ENCODE data around the gene NPHP3. TPM values are rescaled to one million over a fixed set of nuclear protein-coding genes. Genes with fewer than 3 reads are reported as not detected.
A peak's percentile ranks its signal among the peaks of the same experiment; 100 is the strongest.

The NPHP3 gene
- total RNA-seq, 1 donor from 2014 or later: 32.0 TPM

DNA sequence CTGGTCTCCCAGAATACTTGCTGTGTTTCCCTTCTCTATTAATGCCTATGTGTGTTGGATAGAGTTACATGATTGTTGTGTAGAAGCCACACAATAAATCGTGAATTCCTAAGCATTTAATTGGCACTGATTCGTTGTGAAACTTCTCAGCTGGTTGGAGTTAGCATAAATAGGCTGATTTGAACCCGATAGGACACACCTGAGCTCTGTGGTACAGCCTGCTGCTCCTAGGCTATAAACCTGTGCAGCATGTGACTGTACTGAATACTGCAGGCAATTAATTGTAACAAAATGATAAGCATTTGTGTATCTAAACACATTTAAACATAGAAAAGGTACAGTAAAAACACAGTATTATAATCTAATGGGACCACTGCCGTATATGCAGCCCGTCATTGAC, 67.5 kb downstream of the NPHP3 start:
- Histone ChIP-seq H3K9ac (ENCODE audit: low read length) (no peak overlapping the region), H2AFZ (ENCODE audit: low read depth, low read length) (no peak overlapping the region), H3K27ac (ENCODE audit: low read depth, low read length) (no peak overlapping the region), H3K27me3 (ENCODE audit: insufficient read depth, low read length) (no peaks in the 10 kb centered on the region), H3K4me3 (ENCODE audit: insufficient read depth, low read depth, low read length) (no peak overlapping the region), H4K20me1 (ENCODE audit: insufficient read depth, low read length) (no peaks in the 10 kb centered on the region), H3K79me2 (ENCODE audit: insufficient read depth, low read length) (peaks cover 21% of the 10 kb centered on the region), H3K36me3 (ENCODE audit: insufficient read depth, low read length) (no peaks in the 10 kb centered on the region), H3K9me3 (ENCODE audit: insufficient read depth, low read depth, low read length) (no peaks in the 10 kb centered on the region), H3K4me2 (ENCODE audit: low read length) (no peak overlapping the region), H3K4me1 (ENCODE audit: insufficient read depth, low read length) (peaks cover 4% of the 10 kb centered on the region)
- no peak overlapping the region for H3K27ac Mint-ChIP-seq (ENCODE audit: unreplicated experiment)
- H3K27me3 Mint-ChIP-seq (ENCODE audit: low read depth, unreplicated experiment): no peaks in the 10 kb centered on the region
- no peaks in the 10 kb centered on the region for H3K36me3 Mint-ChIP-seq (ENCODE audit: low read depth, unreplicated experiment)
- no peak for FAIRE-seq
- no peak overlapping the region for H3K4me3 Mint-ChIP-seq (ENCODE audit: unreplicated experiment)
- DNase-seq (ENCODE audit: low read depth): no peak
- TF ChIP-seq EZH2 (IDR thresholded peaks at IDR 0.05; ENCODE audit: insufficient read depth, low read length): no peak
- no peaks in the 10 kb centered on the region for H3K9me3 Mint-ChIP-seq (ENCODE audit: unreplicated experiment)
- H3K4me1 Mint-ChIP-seq (ENCODE audit: low read depth, unreplicated experiment): peaks cover 5% of the 10 kb centered on the region

DNA sequence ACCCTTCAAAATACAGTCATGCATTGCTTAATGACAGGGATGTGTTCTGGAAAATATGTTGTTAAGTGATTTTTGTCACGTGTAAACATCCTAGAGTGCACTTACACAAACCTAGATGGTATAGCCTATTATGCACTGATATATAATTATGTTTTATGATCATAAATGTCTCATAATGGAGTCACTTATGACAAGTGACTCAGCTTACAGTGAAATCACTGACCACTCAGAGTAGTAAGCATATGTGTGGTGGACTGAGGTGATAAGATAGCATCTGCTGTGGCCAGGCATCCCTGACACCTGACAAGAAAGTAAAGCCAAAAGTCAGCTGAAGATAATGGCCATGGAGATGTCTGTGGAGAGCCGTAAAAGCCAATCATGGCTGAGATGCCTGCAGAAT, 68.0 kb downstream of the NPHP3 start:
- peaks cover 18% of the 10 kb centered on the region for H3K79me2 ChIP-seq (ENCODE audit: insufficient read depth, low read length)
- H3K9me3 ChIP-seq (ENCODE audit: insufficient read depth, low read depth, low read length): no peaks in the 10 kb centered on the region
- no peaks in the 10 kb centered on the region for H4K20me1 ChIP-seq (ENCODE audit: insufficient read depth, low read length)

GRCh38 chr3:132652640-132653270, 69.5 kb downstream of the NPHP3 start:
- H3K4me3 Mint-ChIP-seq (ENCODE audit: unreplicated experiment): no peak overlapping the region
- TF ChIP-seq EZH2 (IDR thresholded peaks at IDR 0.05; ENCODE audit: insufficient read depth, low read length): no peak
- TF ChIP-seq, protein P1, sequence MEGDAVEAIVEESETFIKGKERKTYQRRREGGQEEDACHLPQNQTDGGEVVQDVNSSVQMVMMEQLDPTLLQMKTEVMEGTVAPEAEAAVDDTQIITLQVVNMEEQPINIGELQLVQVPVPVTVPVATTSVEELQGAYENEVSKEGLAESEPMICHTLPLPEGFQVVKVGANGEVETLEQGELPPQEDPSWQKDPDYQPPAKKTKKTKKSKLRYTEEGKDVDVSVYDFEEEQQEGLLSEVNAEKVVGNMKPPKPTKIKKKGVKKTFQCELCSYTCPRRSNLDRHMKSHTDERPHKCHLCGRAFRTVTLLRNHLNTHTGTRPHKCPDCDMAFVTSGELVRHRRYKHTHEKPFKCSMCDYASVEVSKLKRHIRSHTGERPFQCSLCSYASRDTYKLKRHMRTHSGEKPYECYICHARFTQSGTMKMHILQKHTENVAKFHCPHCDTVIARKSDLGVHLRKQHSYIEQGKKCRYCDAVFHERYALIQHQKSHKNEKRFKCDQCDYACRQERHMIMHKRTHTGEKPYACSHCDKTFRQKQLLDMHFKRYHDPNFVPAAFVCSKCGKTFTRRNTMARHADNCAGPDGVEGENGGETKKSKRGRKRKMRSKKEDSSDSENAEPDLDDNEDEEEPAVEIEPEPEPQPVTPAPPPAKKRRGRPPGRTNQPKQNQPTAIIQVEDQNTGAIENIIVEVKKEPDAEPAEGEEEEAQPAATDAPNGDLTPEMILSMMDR (IDR thresholded peaks at IDR 0.05; ENCODE audit: insufficient read depth, low read depth, low read length): no peak

More for the DNA sequence above, 68.0 kb downstream of the NPHP3 start:
- H2AFZ ChIP-seq (ENCODE audit: low read depth, low read length): no peak overlapping the region
- H3K27ac ChIP-seq (ENCODE audit: low read depth, low read length): no peak overlapping the region
- no peaks in the 10 kb centered on the region for H3K9me3 Mint-ChIP-seq (ENCODE audit: unreplicated experiment)
- no peaks in the 10 kb centered on the region for H3K36me3 ChIP-seq (ENCODE audit: insufficient read depth, low read length)
- H3K4me1 ChIP-seq (ENCODE audit: insufficient read depth, low read length): peaks cover 2% of the 10 kb centered on the region
- H3K4me2 ChIP-seq (ENCODE audit: low read length): no peak overlapping the region
- no peaks in the 10 kb centered on the region for H3K27me3 Mint-ChIP-seq (ENCODE audit: low read depth, unreplicated experiment)
- H3K9ac ChIP-seq (ENCODE audit: low read length): no peak overlapping the region
- no peaks in the 10 kb centered on the region for H3K27me3 ChIP-seq (ENCODE audit: insufficient read depth, low read length)
- no peaks in the 10 kb centered on the region for H3K36me3 Mint-ChIP-seq (ENCODE audit: low read depth, unreplicated experiment)
- no peak overlapping the region for H3K4me3 Mint-ChIP-seq (ENCODE audit: unreplicated experiment)
- DNase-seq (ENCODE audit: low read depth): no peak
- H3K4me1 Mint-ChIP-seq (ENCODE audit: low read depth, unreplicated experiment): peaks cover 5% of the 10 kb centered on the region
- TF ChIP-seq, protein P1 (IDR thresholded peaks at IDR 0.05; ENCODE audit: insufficient read depth, low read depth, low read length): no peak
- TF ChIP-seq EZH2 (IDR thresholded peaks at IDR 0.05; ENCODE audit: insufficient read depth, low read length): no peak
- H3K4me3 ChIP-seq (ENCODE audit: insufficient read depth, low read depth, low read length): no peak overlapping the region
- no peak overlapping the region for H3K27ac Mint-ChIP-seq (ENCODE audit: unreplicated experiment)
- FAIRE-seq: no peak

More at GRCh38 chr3:132652640-132653270, 69.5 kb downstream of the NPHP3 start:
- FAIRE-seq (no peak), DNase-seq (ENCODE audit: low read depth) (peak; percentile 48)
- Histone ChIP-seq H3K27me3 (ENCODE audit: insufficient read depth, low read length) (no peaks in the 10 kb centered on the region), H3K9ac (ENCODE audit: low read length) (no peak overlapping the region), H3K9me3 (ENCODE audit: insufficient read depth, low read depth, low read length) (no peaks in the 10 kb centered on the region), H3K4me1 (ENCODE audit: insufficient read depth, low read length) (no peaks in the 10 kb centered on the region), H2AFZ (ENCODE audit: low read depth, low read length) (no peak overlapping the region), H3K36me3 (ENCODE audit: insufficient read depth, low read length) (no peaks in the 10 kb centered on the region), H3K4me2 (ENCODE audit: low read length) (no peak overlapping the region), H3K4me3 (ENCODE audit: insufficient read depth, low read depth, low read length) (no peak overlapping the region), H3K27ac (ENCODE audit: low read depth, low read length) (no peak overlapping the region), H3K79me2 (ENCODE audit: insufficient read depth, low read length) (peaks cover 7% of the 10 kb centered on the region), H4K20me1 (ENCODE audit: insufficient read depth, low read length) (no peaks in the 10 kb centered on the region)
- no peaks in the 10 kb centered on the region for H3K9me3 Mint-ChIP-seq (ENCODE audit: unreplicated experiment)
- no peaks in the 10 kb centered on the region for H3K27me3 Mint-ChIP-seq (ENCODE audit: low read depth, unreplicated experiment)
- H3K36me3 Mint-ChIP-seq (ENCODE audit: low read depth, unreplicated experiment): no peaks in the 10 kb centered on the region
- H3K27ac Mint-ChIP-seq (ENCODE audit: unreplicated experiment): no peak overlapping the region
- H3K4me1 Mint-ChIP-seq (ENCODE audit: low read depth, unreplicated experiment): no peaks in the 10 kb centered on the region

Data from astrocyte (in vitro differentiated cells and primary cell).